Endodermal cell (in vitro differentiated cells): ENCODE measurements around the gene EYS. TPM values are rescaled to one million over a fixed set of nuclear protein-coding genes. Genes with fewer than 3 reads are reported as not detected.

ENCODE experiments used
- DNase-seq: peaks from one replicate; pipeline ENCODE4 v3.0.0-alpha.2; 2017
- H3K27ac ChIP-seq: 2 replicates; pipeline ENCODE4 v1.5.1; 2013; ENCODE audit warnings: mild to moderate bottlenecking, low read depth, low read length, moderate library complexity
- H3K27me3 ChIP-seq: 2 replicates; pipeline ENCODE4 v1.6.1; 2013; ENCODE audit warnings: mild to moderate bottlenecking, low read length, moderate library complexity; ENCODE audit not compliant: insufficient read depth, control insufficient read depth, poor library complexity, severe bottlenecking
- H3K36me3 ChIP-seq: 2 replicates; pipeline ENCODE4 v1.7.0; 2013; ENCODE audit warnings: mild to moderate bottlenecking, low read length, moderate library complexity; ENCODE audit not compliant: control insufficient read depth, insufficient read depth
- H3K4me1 ChIP-seq: one replicate; pipeline ENCODE4 v1.7.0; 2013; ENCODE audit warnings: low read length; ENCODE audit not compliant: control insufficient read depth, insufficient read depth
- H3K4me3 ChIP-seq: 2 replicates; pipeline ENCODE4 v1.5.1; 2013; ENCODE audit warnings: mild to moderate bottlenecking, low read length, moderate library complexity
- H3K9ac ChIP-seq: 2 replicates; pipeline ENCODE4 v1.6.1; 2013; ENCODE audit warnings: mild to moderate bottlenecking, low read length, moderate library complexity; ENCODE audit not compliant: poor library complexity, severe bottlenecking; ENCODE audit errors: extremely low read depth
- H3K9me3 ChIP-seq: 2 replicates; pipeline ENCODE4 v1.6.1; 2013; ENCODE audit warnings: mild to moderate bottlenecking, low read length, moderate library complexity; ENCODE audit not compliant: control insufficient read depth
- H3K27ac Mint-ChIP-seq: 2 replicates; pipeline ENCODE4 v1.8.0; 2020; ENCODE audit warnings: mixed read lengths
- H3K27me3 Mint-ChIP-seq: 2 replicates; pipeline ENCODE4 v1.8.0; 2021; ENCODE audit warnings: mild to moderate bottlenecking, mixed read lengths; ENCODE audit not compliant: insufficient read depth
- H3K36me3 Mint-ChIP-seq: 2 replicates; pipeline ENCODE4 v1.8.0; 2020; ENCODE audit warnings: low read depth, mixed read lengths
- H3K4me1 Mint-ChIP-seq: 2 replicates; pipeline ENCODE4 v1.8.0; 2020; ENCODE audit warnings: mixed read lengths
- H3K4me3 Mint-ChIP-seq: 2 replicates; pipeline ENCODE4 v1.8.0; 2020; ENCODE audit warnings: mild to moderate bottlenecking, moderate library complexity, mixed read lengths
- H3K9me3 Mint-ChIP-seq: 2 replicates; pipeline ENCODE4 v1.8.0; 2020; ENCODE audit warnings: mild to moderate bottlenecking, mixed read lengths
- WGBS, 2 experiments: methylation state at CpG; one replicate each; pipeline versions ENCODE4 v1.1.5 to v1.1.7; 2013; ENCODE audit warnings: missing lambda C conversion rate in 2 of 2, mixed read lengths in 1 of 2; ENCODE audit not compliant: insufficient coverage in 1 of 2, insufficient read length in 1 of 2; 5-methylcytosine and 5-hydroxymethylcytosine counted together
- total RNA-seq, 2 donors: library from RNA; stranded (reverse); fragmentation: NEBNext Ultra II Directional in 1 of 2; extraction: Animal tissue kit (Norgen Biotek cat#: 25700) in 1 of 2; gene quantifications; 2 replicates in 1 of 2; 3 replicates in 1 of 2; pipeline ENCODE4 v1.2.1, GENCODE V29; 2021
- TF ChIP-seq, protein P1 (sequence below): fragments of 200-600 bp; sonication (generic); conservative IDR thresholded peaks from 2 replicates; pipeline ENCODE4 v1.5.0; 2021; ENCODE audit warnings: antibody characterized with exemption, mild to moderate bottlenecking

EYS gene
- total RNA-seq, 2 donors from 2014 or later, result 0.31 to 0.70 TPM

- Histone ChIP-seq H3K36me3 (no peaks in the 10 kb centered on the region), H3K9me3 (no peaks in the 10 kb centered on the region), H3K4me3 (no peak overlapping the region), H3K9ac (no peak overlapping the region), H3K27ac (no peak overlapping the region), H3K27me3 (no peaks in the 10 kb centered on the region), H3K4me1 (no peaks in the 10 kb centered on the region)
- Mint-ChIP-seq H3K27ac (no peak overlapping the region), H3K4me3 (no peak overlapping the region), H3K9me3 (peaks cover 4% of the 10 kb centered on the region), H3K4me1 (no peaks in the 10 kb centered on the region), H3K27me3 (no peaks in the 10 kb centered on the region), H3K36me3 (no peaks in the 10 kb centered on the region)
- WGBS, 2 experiments, result 84% methylated on average over 3 of the region's 3 CpGs; no CpG with 5 or more reads in 1 of the 2 experiments
- no peak for DNase-seq
- TF ChIP-seq, protein P1, sequence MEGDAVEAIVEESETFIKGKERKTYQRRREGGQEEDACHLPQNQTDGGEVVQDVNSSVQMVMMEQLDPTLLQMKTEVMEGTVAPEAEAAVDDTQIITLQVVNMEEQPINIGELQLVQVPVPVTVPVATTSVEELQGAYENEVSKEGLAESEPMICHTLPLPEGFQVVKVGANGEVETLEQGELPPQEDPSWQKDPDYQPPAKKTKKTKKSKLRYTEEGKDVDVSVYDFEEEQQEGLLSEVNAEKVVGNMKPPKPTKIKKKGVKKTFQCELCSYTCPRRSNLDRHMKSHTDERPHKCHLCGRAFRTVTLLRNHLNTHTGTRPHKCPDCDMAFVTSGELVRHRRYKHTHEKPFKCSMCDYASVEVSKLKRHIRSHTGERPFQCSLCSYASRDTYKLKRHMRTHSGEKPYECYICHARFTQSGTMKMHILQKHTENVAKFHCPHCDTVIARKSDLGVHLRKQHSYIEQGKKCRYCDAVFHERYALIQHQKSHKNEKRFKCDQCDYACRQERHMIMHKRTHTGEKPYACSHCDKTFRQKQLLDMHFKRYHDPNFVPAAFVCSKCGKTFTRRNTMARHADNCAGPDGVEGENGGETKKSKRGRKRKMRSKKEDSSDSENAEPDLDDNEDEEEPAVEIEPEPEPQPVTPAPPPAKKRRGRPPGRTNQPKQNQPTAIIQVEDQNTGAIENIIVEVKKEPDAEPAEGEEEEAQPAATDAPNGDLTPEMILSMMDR, result no peak
Measured at GRCh38 chr6:64113704-64114103, 1593.3 kb downstream of the EYS start.

GRCh38 chr6:64104051-64104450 lies 1603.0 kb downstream of the EYS start:
- Histone ChIP-seq H3K9ac (no peak overlapping the region), H3K27me3 (no peaks in the 10 kb centered on the region), H3K27ac (no peak overlapping the region), H3K36me3 (no peaks in the 10 kb centered on the region), H3K9me3 (no peaks in the 10 kb centered on the region), H3K4me3 (no peak overlapping the region), H3K4me1 (no peaks in the 10 kb centered on the region)
- TF ChIP-seq, protein P1, result no peak
- no peak for DNase-seq
- no peak overlapping the region for H3K4me3 Mint-ChIP-seq
- no peaks in the 10 kb centered on the region for H3K36me3 Mint-ChIP-seq
- no peaks in the 10 kb centered on the region for H3K27me3 Mint-ChIP-seq
- no peaks in the 10 kb centered on the region for H3K4me1 Mint-ChIP-seq
- no peaks in the 10 kb centered on the region for H3K9me3 Mint-ChIP-seq
- no peak overlapping the region for H3K27ac Mint-ChIP-seq

- Histone ChIP-seq H3K4me3 (no peak overlapping the region), H3K27ac (no peak overlapping the region), H3K9ac (no peak overlapping the region), H3K27me3 (no peaks in the 10 kb centered on the region), H3K36me3 (no peaks in the 10 kb centered on the region), H3K9me3 (no peaks in the 10 kb centered on the region), H3K4me1 (no peaks in the 10 kb centered on the region)
- no peak overlapping the region for H3K4me3 Mint-ChIP-seq
- WGBS, 2 experiments, result 86 to 92% methylated on average over 1 of the region's 1 CpG
- DNase-seq, result no peak
- H3K27ac Mint-ChIP-seq, result no peak overlapping the region
- H3K27me3 Mint-ChIP-seq, result no peaks in the 10 kb centered on the region
- TF ChIP-seq, protein P1, result no peak
- H3K36me3 Mint-ChIP-seq, result no peaks in the 10 kb centered on the region
- no peaks in the 10 kb centered on the region for H3K9me3 Mint-ChIP-seq
- no peaks in the 10 kb centered on the region for H3K4me1 Mint-ChIP-seq
Measured at GRCh38 chr6:64103480-64103879, 1603.5 kb downstream of the EYS start.
